GM18951 (cell line): Measurements from ENCODE around the gene TFF3.
"Not testable (repeated sequence)": the region's sequence is repeated elsewhere in the genome, so short reads cannot be mapped to it uniquely, and the experiment has no call there.

Source experiments
- POLR2A ChIP-seq: IDR thresholded peaks from 4 replicates; pipeline ENCODE4 v1.6.1; 2011; ENCODE audit warnings: mild to moderate bottlenecking; ENCODE audit not compliant: insufficient read length, insufficient read depth; ENCODE audit errors: extremely low read depth
- in situ Hi-C: fragments of 300-500 bp; cut with MboI; formaldehyde crosslinking; loops from one replicate; pipeline ENCODE4 v1.12.0; 2022; ENCODE audit warnings: low sequenced_read_pairs, mixed read lengths, inconsistent platforms; ENCODE audit not compliant: unreplicated experiment

TFF3 gene

DNA sequence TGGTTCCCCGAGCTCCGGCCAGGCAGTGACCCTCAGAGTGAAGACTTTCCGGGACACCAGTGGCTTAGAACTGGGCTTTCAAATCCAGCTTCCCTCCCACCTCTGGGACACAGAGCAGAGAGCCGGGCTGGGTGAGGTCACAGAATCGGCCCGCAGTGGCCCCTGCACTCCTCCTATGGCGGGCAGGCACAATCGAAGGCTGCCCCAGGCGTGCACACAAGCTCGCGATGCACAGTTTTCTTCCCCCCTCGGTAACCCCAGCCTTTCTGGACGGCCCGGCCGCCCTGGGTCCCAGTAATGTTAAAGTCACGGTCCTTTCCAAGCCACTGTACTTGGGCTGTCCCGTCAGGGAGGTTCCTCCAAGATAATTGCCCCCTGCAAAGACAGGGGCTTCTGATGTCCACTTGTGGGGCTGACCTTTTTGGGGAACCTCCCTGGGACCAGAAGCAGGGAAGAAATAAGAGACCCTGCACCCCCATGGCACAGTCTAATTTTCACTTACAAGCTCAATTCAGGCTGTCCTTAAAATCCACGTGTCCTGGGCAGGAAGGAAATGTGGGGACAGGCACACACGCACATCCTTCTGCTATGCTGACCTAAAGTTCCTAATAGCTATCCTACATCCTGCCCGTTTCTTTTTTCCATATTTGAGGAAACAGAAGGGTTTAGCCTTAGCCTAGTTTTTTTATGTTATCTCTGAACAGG is 13.7 kb downstream of the TFF3 start:
- in situ Hi-C loops = no loop called here

GRCh38 chr21:42300956-42301355 is 14.3 kb downstream of the TFF3 start:
- in situ Hi-C loops = no loop called here
- TF ChIP-seq POLR2A = no peak

More for the DNA sequence above, 13.7 kb downstream of the TFF3 start:
- no peak for TF ChIP-seq POLR2A

DNA sequence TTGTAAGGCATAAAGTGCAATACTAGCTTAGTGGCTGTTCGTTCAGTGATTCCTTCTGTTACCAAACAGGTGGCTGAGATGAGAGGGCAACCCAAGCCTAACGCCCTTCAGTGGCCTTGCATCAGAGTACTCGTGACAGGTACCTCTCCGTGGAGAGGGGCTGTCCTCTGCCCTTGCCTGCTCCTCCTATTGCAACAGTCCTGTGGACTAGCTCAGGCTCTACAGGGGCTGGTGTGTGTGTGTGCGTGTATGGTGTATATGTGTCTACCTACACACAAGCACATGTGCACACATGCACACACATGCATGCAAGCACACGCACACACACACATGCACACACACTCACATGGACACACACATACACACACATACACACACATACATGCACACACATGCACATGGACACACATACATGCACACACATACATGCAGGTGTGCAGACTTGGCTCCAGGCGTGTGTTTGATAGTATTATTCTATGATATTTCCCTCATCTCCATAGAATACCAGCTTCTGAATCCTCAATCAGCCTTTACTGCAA is 15.1 kb downstream of the TFF3 start:
- in situ Hi-C loops = no loop called here

GRCh38 chr21:42299324-42300044 is 15.7 kb downstream of the TFF3 start:
- no peak for TF ChIP-seq POLR2A
- in situ Hi-C loops = no loop called here

More for the DNA sequence above, 15.1 kb downstream of the TFF3 start:
- TF ChIP-seq POLR2A = no peak

GRCh38 chr21:42298657-42299056 is 16.6 kb downstream of the TFF3 start:
- TF ChIP-seq POLR2A = no peak
- in situ Hi-C loops = no loop called here

DNA sequence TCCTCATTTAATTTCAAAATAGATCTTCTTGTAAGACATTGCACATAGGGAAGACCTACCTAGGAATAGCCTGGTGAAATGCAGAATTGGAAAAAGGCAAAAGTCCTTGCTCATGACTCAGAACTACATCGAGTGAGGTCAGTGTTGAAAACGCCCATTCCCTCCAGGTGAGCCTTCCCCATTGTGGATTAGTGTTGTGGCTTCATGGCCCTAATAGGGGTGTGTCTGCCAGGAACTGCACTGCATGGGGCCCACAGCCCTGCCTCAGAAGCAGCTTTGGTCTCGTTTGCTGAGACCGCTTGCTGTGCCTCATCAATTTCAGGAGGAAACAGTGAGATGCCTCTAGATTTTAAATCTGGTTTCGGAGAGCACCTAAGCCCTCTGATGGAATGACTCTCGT is 17.0 kb downstream of the TFF3 start:
- no peak for TF ChIP-seq POLR2A
- in situ Hi-C loops = no loop called here

- in situ Hi-C loops = no loop called here
- TF ChIP-seq POLR2A = no peak
Observed at GRCh38 chr21:42297377-42297776, 17.8 kb downstream of the TFF3 start.

DNA sequence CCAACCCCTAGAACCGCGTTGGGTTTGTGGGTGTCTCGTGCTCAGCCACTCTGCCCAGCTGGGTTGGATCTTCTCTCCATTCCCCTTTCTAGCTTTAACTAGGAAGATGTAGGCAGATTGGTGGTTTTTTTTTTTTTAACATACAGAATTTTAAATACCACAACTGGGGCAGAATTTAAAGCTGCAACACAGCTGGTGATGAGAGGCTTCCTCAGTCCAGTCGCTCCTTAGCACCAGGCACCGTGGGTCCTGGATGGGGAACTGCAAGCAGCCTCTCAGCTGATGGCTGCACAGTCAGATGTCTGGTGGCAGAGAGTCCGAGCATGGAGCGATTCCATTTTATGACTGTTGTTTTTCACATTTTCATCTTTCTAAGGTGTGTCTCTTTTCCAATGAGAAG is 18.7 kb downstream of the TFF3 start:
- no peak for TF ChIP-seq POLR2A
- in situ Hi-C loops = no loop called here

- in situ Hi-C loops = no loop called here
Observed at GRCh38 chr21:42295845-42296244, 19.4 kb downstream of the TFF3 start.

DNA sequence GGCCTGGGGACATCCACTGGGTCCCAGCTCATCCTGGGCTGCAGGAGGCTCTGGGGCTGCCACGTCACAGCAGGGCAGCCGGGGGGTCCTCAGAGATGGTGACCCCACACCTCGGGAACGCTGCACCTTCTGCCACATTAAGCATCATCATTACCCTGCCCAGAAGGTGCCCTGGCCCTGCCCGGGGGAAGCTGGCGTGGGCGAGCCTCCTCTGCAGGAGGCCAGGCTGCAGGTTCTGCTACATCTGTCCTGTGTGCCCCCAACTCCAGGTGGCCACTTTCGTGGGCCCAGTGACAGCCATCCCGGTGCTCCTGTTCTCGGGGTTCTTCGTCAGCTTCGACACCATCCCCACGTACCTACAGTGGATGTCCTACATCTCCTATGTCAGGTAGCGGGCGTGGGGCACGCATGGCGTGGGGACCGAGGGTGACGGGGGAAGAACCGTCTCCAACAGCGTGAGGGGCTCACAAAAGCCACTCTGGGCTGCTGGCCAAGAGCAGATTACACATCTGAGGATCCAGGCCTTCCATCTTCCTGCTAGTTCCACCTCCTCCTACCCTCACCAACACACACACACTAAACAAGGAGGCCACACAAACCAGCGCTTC is 20.8 kb downstream of the TFF3 start:
- in situ Hi-C loops = no loop called here
- no peak for TF ChIP-seq POLR2A

More at GRCh38 chr21:42295845-42296244, 19.4 kb downstream of the TFF3 start:
- TF ChIP-seq POLR2A = no peak

DNA sequence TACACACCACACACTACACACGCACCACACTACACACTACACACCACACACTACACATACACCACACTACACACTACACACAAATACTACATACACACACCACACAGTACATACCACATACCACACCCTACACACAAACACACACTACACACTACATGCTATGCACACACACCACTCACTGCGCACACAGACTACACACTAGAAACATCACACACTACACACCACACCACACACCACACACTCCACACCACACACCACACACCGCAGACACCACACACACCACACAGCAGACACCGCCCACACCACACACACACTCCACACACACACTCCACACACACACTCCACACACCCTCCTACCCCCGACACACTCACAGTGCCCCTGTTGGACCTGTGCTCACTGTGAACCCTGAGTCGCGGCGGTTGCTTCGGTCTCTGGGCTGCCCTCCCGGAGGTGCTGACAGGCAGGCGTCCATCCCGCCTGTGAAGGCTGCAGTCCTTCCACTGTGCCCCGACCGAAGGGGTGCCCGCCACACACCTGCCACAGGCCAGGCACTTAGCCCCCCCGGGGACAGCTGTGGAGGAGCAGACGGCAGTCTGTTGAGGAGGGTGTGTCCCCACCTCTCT is 21.4 kb downstream of the TFF3 start:
- in situ Hi-C loops = no loop called here

DNA sequence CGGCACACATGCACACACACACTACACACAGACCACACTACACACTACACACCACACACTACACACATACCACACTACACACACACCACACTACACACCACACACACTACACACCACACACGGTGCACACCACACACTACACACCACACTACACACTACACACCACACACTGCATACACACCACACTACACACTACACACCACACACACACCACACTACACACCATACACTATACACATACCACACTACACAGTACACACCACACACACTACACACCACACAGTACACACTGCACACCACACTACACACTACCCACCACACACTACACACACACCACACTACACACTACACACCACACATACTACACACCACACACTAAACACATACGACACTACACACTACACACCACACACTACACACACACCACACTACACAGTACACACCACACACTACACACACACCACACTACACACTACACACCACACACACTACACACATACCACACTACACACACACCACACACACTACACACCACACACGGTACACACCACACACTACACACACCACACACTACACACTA is 22.6 kb downstream of the TFF3 start:
- in situ Hi-C loops = not testable (repeated sequence)

More for the DNA sequence above, 21.4 kb downstream of the TFF3 start:
- no peak for TF ChIP-seq POLR2A
